Smooth muscle cell of the pulmonary artery (primary cell): ENCODE data around the gene PIGP. TPM values are rescaled to one million over a fixed set of nuclear protein-coding genes. Genes with fewer than 3 reads are reported as not detected.

Experiments
- total RNA-seq: library from RNA; depleted of rRNA; stranded (reverse); fragments of >200 nt; gene quantifications from 2 replicates; pipeline ENCODE4 v1.2.3, GENCODE V29; 2014

The PIGP gene
- 7.2 and 12.6 TPM in 2 replicates for total RNA-seq

GRCh38 chr21:37072988-37073416 lies at the start of gene PIGP, which contains the start of gene TTC3:
Gene PIGP, minus strand, starts transcription at chr21:37073071. Its CDS starts 556 bp downstream, at chr21:37072515.
Gene TTC3, plus strand, starts transcription at chr21:37073254. Its CDS starts 14,004 bp downstream, at chr21:37087258.

Other genes with a start within 250 kb of the PIGP start
- 43.5 and 49.8 TPM in 2 replicates for gene HLCS, start 106.4 kb downstream of the PIGP start, total RNA-seq
- gene RIPPLY3, start 66.4 kb downstream of the PIGP start, total RNA-seq: not detected in 2 replicates
- 373 and 396 TPM in 2 replicates for gene TTC3, start 183 bp upstream of the PIGP start, total RNA-seq
- 74.2 and 77.0 TPM in 2 replicates for gene VPS26C, start 194.3 kb upstream of the PIGP start, total RNA-seq